CD4-positive, CD25-positive, alpha-beta regulatory T cell (primary cell): ENCODE measurements around the gene CYP1B1. TPM values are rescaled to one million over a fixed set of nuclear protein-coding genes. Genes with fewer than 3 reads are reported as not detected.
"Not testable (repeated sequence)": the region's sequence is repeated elsewhere in the genome, so short reads cannot be mapped to it uniquely, and the experiment has no call there.

Source experiments
- ATAC-seq, 2 donors: fragments of 150-1000 bp; cut with Tn5 transposase; one replicate each; pipeline ENCODE4 v1.10.0; 2021; ENCODE audit warnings: low read depth in 2 of 2, moderate number of reproducible peaks in 2 of 2, moderate library complexity in 1 of 2
- DNase-seq, 3 donors: peaks; one replicate each; pipeline versions ENCODE4 v3.0.0 to v3.0.0-alpha.2; 2012 to 2022; ENCODE audit warnings: mixed read lengths in 1 of 3
- H3K27ac ChIP-seq: one replicate; pipeline ENCODE4 v1.7.0; 2013; ENCODE audit warnings: mild to moderate bottlenecking, low read length; ENCODE audit not compliant: insufficient read depth, poor library complexity, severe bottlenecking
- H3K27me3 ChIP-seq: one replicate; pipeline ENCODE4 v1.7.0; 2013; ENCODE audit warnings: low read length; ENCODE audit not compliant: control insufficient read depth, insufficient read depth
- H3K36me3 ChIP-seq: one replicate; pipeline ENCODE4 v1.7.0; 2013; ENCODE audit warnings: mild to moderate bottlenecking, low read length, moderate library complexity; ENCODE audit not compliant: control insufficient read depth, insufficient read depth
- H3K4me1 ChIP-seq: 2 replicates; pipeline ENCODE4 v1.7.0; 2013; ENCODE audit warnings: mild to moderate bottlenecking, low read length; ENCODE audit not compliant: insufficient read depth, control insufficient read depth, poor library complexity, severe bottlenecking
- H3K4me3 ChIP-seq: one replicate; pipeline ENCODE4 v1.7.0; 2013; ENCODE audit warnings: low read depth, mild to moderate bottlenecking, low read length, moderate library complexity
- H3K9me3 ChIP-seq, 2 experiments: 1 replicate in 1 of 2; 2 replicates in 1 of 2; pipeline ENCODE4 v1.7.0; 2013; ENCODE audit warnings: low read length in 2 of 2, mild to moderate bottlenecking in 1 of 2, moderate library complexity in 1 of 2; ENCODE audit not compliant: control insufficient read depth in 2 of 2
- H3K27ac Mint-ChIP-seq, 3 donors: one replicate each; pipeline ENCODE4 v1.8.0; 2020 to 2022; ENCODE audit warnings: mild to moderate bottlenecking in 3 of 3, mixed read lengths in 3 of 3, moderate library complexity in 2 of 3
- H3K27me3 Mint-ChIP-seq: one replicate; pipeline ENCODE4 v1.8.0; 2022; ENCODE audit warnings: mild to moderate bottlenecking, mixed read lengths
- H3K36me3 Mint-ChIP-seq: one replicate; pipeline ENCODE4 v1.8.0; 2020; ENCODE audit warnings: mixed read lengths
- H3K4me1 Mint-ChIP-seq, 4 donors: one replicate each; pipeline ENCODE4 v1.8.0; 2020 to 2022; ENCODE audit warnings: mixed read lengths in 4 of 4, mild to moderate bottlenecking in 1 of 4
- H3K4me3 Mint-ChIP-seq, 4 donors: one replicate each; pipeline ENCODE4 v1.8.0; 2020 to 2022; ENCODE audit warnings: mild to moderate bottlenecking in 4 of 4, mixed read lengths in 4 of 4, moderate library complexity in 3 of 4
- H3K9me3 Mint-ChIP-seq, 7 donors: one replicate each; pipeline ENCODE4 v1.8.0; 2020 to 2022; ENCODE audit warnings: mixed read lengths in 7 of 7, mild to moderate bottlenecking in 3 of 7, moderate library complexity in 2 of 7
- polyA plus RNA-seq, 4 donors: library from polyadenylated mRNA; unstranded; fragments of 300-500 nt; fragmentation: Illumina TruSeq; gene quantifications; one replicate each; pipeline ENCODE4 v1.2.3, GENCODE V29; 2021
- total RNA-seq: library from RNA; stranded (reverse); gene quantifications from one replicate; pipeline ENCODE4 v1.2.3, GENCODE V29; 2022

Gene CYP1B1
- total and polyA plus RNA-seq, 5 donors from 2014 or later = 0.09 to 0.36 (median 0.10) TPM; not detected in 2

- H3K9me3 ChIP-seq = no peaks in the 10 kb centered on the region
- H3K36me3 ChIP-seq = no peaks in the 10 kb centered on the region
- H3K4me3 Mint-ChIP-seq = no peak overlapping the region
- no peaks in the 10 kb centered on the region for H3K4me1 ChIP-seq
- no peak for ATAC-seq
- DNase-seq = no peak
- H3K36me3 Mint-ChIP-seq = no peaks in the 10 kb centered on the region
- no peak overlapping the region for H3K27ac Mint-ChIP-seq
- H3K4me1 Mint-ChIP-seq = peaks cover 0 to 2% (median 0%) of the 10 kb centered on the region in 4 donors
- H3K27me3 Mint-ChIP-seq = peaks cover 20% of the 10 kb centered on the region
- H3K4me3 ChIP-seq = no peak overlapping the region
- H3K27me3 ChIP-seq = no peaks in the 10 kb centered on the region
- H3K27ac ChIP-seq = no peak overlapping the region
- H3K9me3 Mint-ChIP-seq = peaks cover 0 to 2% (median 0%) of the 10 kb centered on the region in 7 donors
Measured at GRCh38 chr2:38090928-38091327, 15.0 kb upstream of the CYP1B1 start.

- not testable (repeated sequence) for H3K27ac ChIP-seq, ATAC-seq, H3K4me1 ChIP-seq, H3K27ac Mint-ChIP-seq, H3K9me3 ChIP-seq, H3K9me3 Mint-ChIP-seq, H3K36me3 ChIP-seq, H3K27me3 ChIP-seq, H3K4me1 Mint-ChIP-seq, H3K4me3 ChIP-seq, H3K4me3 Mint-ChIP-seq, H3K36me3 Mint-ChIP-seq, DNase-seq
- H3K27me3 Mint-ChIP-seq = peaks cover 14% of the 10 kb centered on the region
Measured at GRCh38 chr2:38090212-38090611, 14.3 kb upstream of the CYP1B1 start.

DNA sequence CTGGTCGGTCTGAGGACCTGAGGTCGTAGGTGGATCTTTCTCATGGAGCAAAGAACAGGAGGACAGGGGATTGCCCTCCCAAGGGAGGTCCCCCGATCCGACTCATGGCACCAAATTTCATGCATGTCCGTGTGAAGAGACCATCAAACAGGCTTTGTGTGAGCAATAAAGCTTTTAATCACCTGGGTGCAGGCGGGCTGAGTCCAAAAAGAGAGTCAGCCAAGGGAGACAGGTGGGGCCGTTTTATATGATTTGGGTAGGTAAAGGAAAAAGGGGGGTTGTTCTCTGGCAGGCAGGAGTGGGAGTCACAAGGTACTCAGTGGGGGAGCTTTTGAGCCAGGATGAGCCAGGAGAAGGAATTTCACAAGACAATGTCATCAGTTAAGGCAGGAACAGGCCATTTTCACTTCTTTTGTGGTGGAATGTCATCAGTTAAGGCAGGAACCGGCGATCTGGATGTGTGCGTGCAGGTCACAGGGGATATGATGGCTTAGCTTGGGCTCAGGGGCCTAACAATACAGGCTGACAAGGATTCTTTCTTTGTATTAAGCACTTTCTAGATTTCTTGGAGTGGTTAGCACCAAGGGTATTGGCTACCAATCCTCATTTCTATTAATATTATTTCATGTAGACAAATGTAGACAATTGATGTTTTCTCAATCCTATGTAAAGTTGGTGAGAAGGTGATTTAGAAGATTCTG lies 10.2 kb upstream of the CYP1B1 start:
- H3K4me3 ChIP-seq, DNase-seq, H3K4me3 Mint-ChIP-seq, H3K36me3 ChIP-seq, H3K36me3 Mint-ChIP-seq, H3K9me3 ChIP-seq, H3K4me1 Mint-ChIP-seq, H3K9me3 Mint-ChIP-seq, H3K27ac Mint-ChIP-seq, ATAC-seq, H3K4me1 ChIP-seq, H3K27ac ChIP-seq, H3K27me3 ChIP-seq: not testable (repeated sequence)
- H3K27me3 Mint-ChIP-seq = peaks cover 18% of the 10 kb centered on the region

- not testable (repeated sequence) for H3K9me3 Mint-ChIP-seq, H3K27ac Mint-ChIP-seq, H3K4me1 Mint-ChIP-seq, H3K36me3 ChIP-seq, H3K4me3 ChIP-seq, H3K4me3 Mint-ChIP-seq, ATAC-seq, H3K27me3 ChIP-seq, H3K27ac ChIP-seq, DNase-seq, H3K36me3 Mint-ChIP-seq, H3K9me3 ChIP-seq, H3K4me1 ChIP-seq
- peaks cover 30% of the 10 kb centered on the region for H3K27me3 Mint-ChIP-seq
Measured at GRCh38 chr2:38084556-38084955, 8.6 kb upstream of the CYP1B1 start.

GRCh38 chr2:38082727-38083126 lies 6.8 kb upstream of the CYP1B1 start:
- H3K27me3 ChIP-seq, H3K27ac Mint-ChIP-seq, H3K4me3 ChIP-seq, H3K27ac ChIP-seq, H3K9me3 Mint-ChIP-seq, H3K4me1 Mint-ChIP-seq, H3K4me1 ChIP-seq, H3K36me3 Mint-ChIP-seq, DNase-seq, ATAC-seq, H3K9me3 ChIP-seq, H3K36me3 ChIP-seq: not testable (repeated sequence)
- Mint-ChIP-seq H3K4me3 (peak overlapping the region in 1 of 4 donors; percentile 39), H3K27me3 (peaks cover 45% of the 10 kb centered on the region)

DNA sequence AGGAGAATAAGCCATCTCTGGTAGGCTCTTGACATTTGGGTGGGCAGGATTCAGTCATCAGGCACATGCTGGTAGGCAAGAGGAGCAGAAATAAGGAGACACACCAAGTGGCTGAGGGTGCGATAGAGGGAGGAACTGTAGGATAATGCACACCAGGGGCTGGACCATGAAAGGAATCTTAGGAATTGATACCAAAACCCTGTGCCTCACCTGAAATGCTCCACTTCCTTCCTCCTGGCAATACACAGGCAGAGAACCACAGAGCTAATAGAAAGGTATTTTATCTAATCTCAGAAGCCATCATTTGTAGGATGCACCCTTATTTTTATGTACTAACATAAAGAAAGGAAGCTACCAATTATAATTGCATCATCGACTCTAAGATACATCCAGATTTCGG lies 4.4 kb upstream of the CYP1B1 start:
- H3K27me3 ChIP-seq = peaks cover 4% of the 10 kb centered on the region
- H3K27ac Mint-ChIP-seq = no peak overlapping the region
- H3K36me3 ChIP-seq = no peaks in the 10 kb centered on the region
- H3K4me1 ChIP-seq = peaks cover 11% of the 10 kb centered on the region
- ATAC-seq (no peak), DNase-seq (no peak)
- H3K4me3 Mint-ChIP-seq = no peak overlapping the region
- H3K27me3 Mint-ChIP-seq = peaks cover 53% of the 10 kb centered on the region
- H3K9me3 Mint-ChIP-seq = no peaks in the 10 kb centered on the region
- no peak overlapping the region for H3K27ac ChIP-seq
- H3K9me3 ChIP-seq = no peaks in the 10 kb centered on the region
- H3K4me1 Mint-ChIP-seq = peaks cover 0 to 7% (median 0%) of the 10 kb centered on the region in 4 donors
- H3K36me3 Mint-ChIP-seq = no peaks in the 10 kb centered on the region
- no peak overlapping the region for H3K4me3 ChIP-seq

- Histone ChIP-seq H3K4me1 (peaks cover 13% of the 10 kb centered on the region), H3K27ac (no peak overlapping the region), H3K4me3 (no peak overlapping the region), H3K36me3 (no peaks in the 10 kb centered on the region), H3K9me3 (no peaks in the 10 kb centered on the region), H3K27me3 (peaks cover 4% of the 10 kb centered on the region)
- Mint-ChIP-seq H3K4me1 (peaks cover 0 to 7% (median 0%) of the 10 kb centered on the region in 4 donors), H3K27me3 (peaks cover 55% of the 10 kb centered on the region), H3K9me3 (no peaks in the 10 kb centered on the region), H3K4me3 (no peak overlapping the region), H3K36me3 (no peaks in the 10 kb centered on the region), H3K27ac (no peak overlapping the region)
- no peak for ATAC-seq
- no peak for DNase-seq
Measured at GRCh38 chr2:38079116-38080052, 3.4 kb upstream of the CYP1B1 start.
